GM18870 (cell line): ENCODE measurements around the gene TIMM13.

ENCODE experiments used
- ATAC-seq: cut with Tn5 transposase; IDR thresholded peaks from one replicate; pipeline ENCODE4 v1.9.1; 2021; ENCODE audit warnings: moderate library complexity; ENCODE audit not compliant: unreplicated experiment

Gene TIMM13

GRCh38 chr19:2387367-2388288 is 39.8 kb downstream of the TIMM13 start:
- no peak for ATAC-seq

DNA sequence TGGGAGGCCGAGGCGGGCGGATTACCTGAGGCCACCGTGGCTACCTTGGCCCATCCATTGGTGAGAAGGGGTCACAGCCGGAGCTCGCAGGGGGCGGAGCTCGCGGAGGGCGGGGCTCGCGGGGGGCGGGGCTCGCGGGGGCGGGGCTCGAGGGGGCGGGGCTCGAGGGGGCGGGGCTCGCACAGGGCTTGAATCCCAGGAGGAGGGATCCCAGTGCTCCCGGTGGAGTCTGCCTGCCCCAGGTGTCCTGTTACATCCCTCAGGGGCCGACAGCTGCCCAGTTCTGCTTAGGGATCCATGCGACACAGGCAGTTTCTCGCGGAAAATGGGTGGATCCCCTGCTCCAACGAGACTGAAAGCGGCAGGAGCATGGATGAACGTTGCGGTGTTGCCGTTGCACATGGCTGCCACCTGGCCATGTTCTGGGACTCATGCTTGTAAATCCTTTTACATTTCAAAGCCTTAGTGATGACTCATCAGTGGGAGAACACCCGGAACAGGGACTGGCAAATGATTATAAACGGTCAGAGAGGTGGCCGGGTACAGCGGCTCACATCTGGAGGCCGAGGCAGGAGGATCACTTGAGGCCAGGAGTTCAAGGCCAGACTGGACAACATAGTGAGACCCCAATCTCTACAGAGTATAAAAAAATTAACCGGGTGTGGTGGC is 42.2 kb downstream of the TIMM13 start:
- ATAC-seq, result no peak

- ATAC-seq, result no peak
These were observed 44.7 kb downstream of the TIMM13 start for GRCh38 chr19:2382530-2383222.

- ATAC-seq, result no peak
These were observed 46.1 kb downstream of the TIMM13 start for GRCh38 chr19:2381148-2381820.

DNA sequence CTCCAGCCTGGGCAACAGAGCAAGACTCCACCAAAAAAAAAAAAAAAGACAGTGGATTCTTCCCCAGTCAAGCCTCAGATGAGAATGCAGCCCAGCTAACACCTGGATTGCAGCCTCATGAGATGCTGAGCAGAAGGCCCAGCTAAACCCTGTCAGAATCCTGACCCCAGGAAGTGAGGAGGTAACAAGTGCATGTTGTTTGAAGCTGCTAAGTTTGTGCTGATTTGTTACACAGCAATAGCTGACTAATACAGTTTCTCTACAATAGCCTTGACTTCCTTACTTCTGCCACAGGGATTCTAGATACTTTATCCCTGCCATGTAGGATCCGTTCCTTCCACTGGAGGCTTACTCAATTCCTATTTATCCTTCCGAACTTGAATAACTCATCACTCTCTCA is 46.8 kb downstream of the TIMM13 start:
- no peak for ATAC-seq

DNA sequence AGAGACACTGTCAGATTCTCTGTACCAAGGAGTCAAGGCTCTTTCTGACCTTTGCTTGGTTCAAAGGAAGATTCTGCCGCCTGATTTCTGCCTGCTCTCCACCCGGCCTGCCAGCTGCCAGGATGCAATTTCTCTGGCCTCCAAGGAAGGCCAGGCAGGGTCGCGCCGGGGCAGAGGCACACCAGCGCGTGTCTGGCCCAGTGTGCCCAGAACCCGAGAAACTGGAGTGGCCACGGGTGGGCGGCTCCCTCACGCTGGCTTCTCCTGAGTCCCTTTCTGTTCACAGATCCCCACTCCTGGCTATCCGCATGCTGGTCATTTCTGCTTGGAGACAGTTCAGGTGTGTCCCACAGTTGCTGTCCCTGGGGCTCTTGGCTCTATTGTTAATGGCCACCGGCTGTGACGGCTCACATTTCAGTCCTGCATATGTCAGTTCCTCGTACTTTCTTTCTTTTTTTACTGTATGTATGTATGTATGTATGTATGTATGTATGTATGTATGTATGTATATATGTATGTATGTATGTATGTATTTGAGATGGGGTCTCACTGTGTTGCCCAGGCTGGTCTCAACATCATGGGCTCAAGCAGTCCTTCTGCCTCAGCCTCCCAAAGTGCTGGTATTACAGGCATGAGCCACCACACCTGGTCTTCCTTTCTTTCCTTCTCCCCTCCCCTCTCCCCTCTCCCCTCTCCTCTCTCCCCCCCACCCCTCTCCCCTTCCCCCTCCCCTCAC is 50.4 kb downstream of the TIMM13 start:
- no peak for ATAC-seq
